Osteoblast (primary cell): ENCODE measurements around the gene WFDC2. TPM values are rescaled to one million over a fixed set of nuclear protein-coding genes. Genes with fewer than 3 reads are reported as not detected.
A peak's percentile ranks its signal among the peaks of the same experiment; 100 is the strongest.

Experiments
- DNase-seq: peaks from one replicate; pipeline ENCODE4 v3.0.0; 2011; ENCODE audit warnings: low spot score, mixed read lengths; ENCODE audit not compliant: insufficient read length; ENCODE audit errors: missing footprints
- H2AFZ ChIP-seq: 2 replicates; pipeline ENCODE4 v1.6.0; 2011; ENCODE audit warnings: mild to moderate bottlenecking, low read length
- H3K27ac ChIP-seq: 2 replicates; pipeline ENCODE4 v1.5.1; 2011; ENCODE audit warnings: mild to moderate bottlenecking, low read depth, low read length, moderate library complexity
- H3K27me3 ChIP-seq: 2 replicates; pipeline ENCODE4 v1.6.0; 2012; ENCODE audit warnings: mild to moderate bottlenecking, control low read depth, inconsistent platforms, low read length, moderate library complexity; ENCODE audit not compliant: insufficient read depth
- H3K36me3 ChIP-seq: 2 replicates; pipeline ENCODE4 v1.5.1; 2011; ENCODE audit warnings: mild to moderate bottlenecking, low read length, control low read depth, moderate library complexity; ENCODE audit not compliant: insufficient read depth
- H3K4me1 ChIP-seq: 2 replicates; pipeline ENCODE4 v1.5.1; 2011; ENCODE audit warnings: mild to moderate bottlenecking, low read length, control low read depth, moderate library complexity; ENCODE audit not compliant: insufficient read depth
- H3K4me2 ChIP-seq: 2 replicates; pipeline ENCODE4 v1.6.0; 2011; ENCODE audit warnings: mild to moderate bottlenecking, low read length; ENCODE audit not compliant: insufficient read depth
- H3K4me3 ChIP-seq: fragments of 200-600 bp; sonication (generic); 3 replicates; pipeline ENCODE4 v1.5.1; 2012; ENCODE audit warnings: mild to moderate bottlenecking, low read length, inconsistent platforms; ENCODE audit not compliant: insufficient read depth
- H3K79me2 ChIP-seq: 2 replicates; pipeline ENCODE4 v1.6.0; 2012; ENCODE audit warnings: mild to moderate bottlenecking, low read length, control low read depth, inconsistent platforms; ENCODE audit not compliant: insufficient read depth
- H3K9me3 ChIP-seq: 2 replicates; pipeline ENCODE4 v1.5.1; 2011; ENCODE audit warnings: low read depth, low read length, control low read depth
- H4K20me1 ChIP-seq: 2 replicates; pipeline ENCODE4 v1.6.0; 2012; ENCODE audit warnings: mild to moderate bottlenecking, low read length, control low read depth; ENCODE audit not compliant: insufficient read depth
- total RNA-seq: library from RNA; depleted of rRNA; stranded (reverse); fragments of >200 nt; gene quantifications from 2 replicates; pipeline ENCODE4 v1.2.3, GENCODE V29; 2012
- TF ChIP-seq, protein P1 (sequence below): IDR thresholded peaks from 2 replicates; pipeline ENCODE4 v1.5.1; 2011; ENCODE audit warnings: mild to moderate bottlenecking, low read depth, low read length, moderate library complexity; ENCODE audit errors: extremely low read depth

The WFDC2 gene
- total RNA-seq, 1 donor: not detected

DNA sequence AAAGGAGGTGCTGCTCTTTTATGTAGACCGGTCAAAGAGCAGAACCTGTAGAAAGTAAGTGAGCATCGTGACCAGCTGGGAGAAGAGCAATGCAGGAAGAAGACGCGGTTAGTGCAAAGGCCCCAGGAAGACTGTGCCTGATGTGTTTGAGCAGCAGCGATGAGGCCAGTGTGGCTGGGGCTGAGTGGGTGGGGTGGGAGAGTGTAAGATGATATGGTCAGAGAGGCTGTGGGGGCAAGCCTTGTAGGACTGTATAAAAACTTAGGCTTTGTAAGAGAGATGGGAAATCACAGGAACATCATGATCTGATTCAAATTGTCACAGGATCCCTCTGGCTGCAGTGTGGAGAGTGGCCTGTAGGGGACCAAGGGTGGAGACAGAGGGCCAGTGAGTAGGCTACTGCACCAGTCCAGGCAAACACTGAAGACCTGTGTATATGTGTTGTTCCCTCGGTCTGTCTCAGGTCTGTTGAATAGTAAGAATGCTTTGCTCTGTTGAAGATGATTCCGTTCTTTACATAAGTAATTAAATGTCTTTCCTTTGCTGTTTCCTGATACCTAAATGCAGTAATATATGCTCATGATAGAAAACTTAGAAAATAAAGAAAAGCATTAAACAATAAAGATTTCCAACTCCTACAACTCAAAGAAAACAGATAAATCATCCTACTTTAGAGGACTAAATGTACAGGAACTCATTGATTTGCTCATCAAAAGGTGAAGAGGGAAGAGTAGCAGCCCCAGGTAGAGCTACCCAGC is 23.6 kb upstream of the WFDC2 start:
- no peak overlapping the region for H3K4me3 ChIP-seq
- no peaks in the 10 kb centered on the region for H4K20me1 ChIP-seq
- peak; percentile 77 for DNase-seq
- no peak overlapping the region for H3K4me2 ChIP-seq
- no peak overlapping the region for H2AFZ ChIP-seq
- no peaks in the 10 kb centered on the region for H3K36me3 ChIP-seq
- H3K9me3 ChIP-seq: no peaks in the 10 kb centered on the region
- H3K4me1 ChIP-seq: no peaks in the 10 kb centered on the region
- TF ChIP-seq, protein P1, sequence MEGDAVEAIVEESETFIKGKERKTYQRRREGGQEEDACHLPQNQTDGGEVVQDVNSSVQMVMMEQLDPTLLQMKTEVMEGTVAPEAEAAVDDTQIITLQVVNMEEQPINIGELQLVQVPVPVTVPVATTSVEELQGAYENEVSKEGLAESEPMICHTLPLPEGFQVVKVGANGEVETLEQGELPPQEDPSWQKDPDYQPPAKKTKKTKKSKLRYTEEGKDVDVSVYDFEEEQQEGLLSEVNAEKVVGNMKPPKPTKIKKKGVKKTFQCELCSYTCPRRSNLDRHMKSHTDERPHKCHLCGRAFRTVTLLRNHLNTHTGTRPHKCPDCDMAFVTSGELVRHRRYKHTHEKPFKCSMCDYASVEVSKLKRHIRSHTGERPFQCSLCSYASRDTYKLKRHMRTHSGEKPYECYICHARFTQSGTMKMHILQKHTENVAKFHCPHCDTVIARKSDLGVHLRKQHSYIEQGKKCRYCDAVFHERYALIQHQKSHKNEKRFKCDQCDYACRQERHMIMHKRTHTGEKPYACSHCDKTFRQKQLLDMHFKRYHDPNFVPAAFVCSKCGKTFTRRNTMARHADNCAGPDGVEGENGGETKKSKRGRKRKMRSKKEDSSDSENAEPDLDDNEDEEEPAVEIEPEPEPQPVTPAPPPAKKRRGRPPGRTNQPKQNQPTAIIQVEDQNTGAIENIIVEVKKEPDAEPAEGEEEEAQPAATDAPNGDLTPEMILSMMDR: peak; percentile 57
- H3K27me3 ChIP-seq: peaks cover 17% of the 10 kb centered on the region
- H3K27ac ChIP-seq: no peak overlapping the region
- no peaks in the 10 kb centered on the region for H3K79me2 ChIP-seq

DNA sequence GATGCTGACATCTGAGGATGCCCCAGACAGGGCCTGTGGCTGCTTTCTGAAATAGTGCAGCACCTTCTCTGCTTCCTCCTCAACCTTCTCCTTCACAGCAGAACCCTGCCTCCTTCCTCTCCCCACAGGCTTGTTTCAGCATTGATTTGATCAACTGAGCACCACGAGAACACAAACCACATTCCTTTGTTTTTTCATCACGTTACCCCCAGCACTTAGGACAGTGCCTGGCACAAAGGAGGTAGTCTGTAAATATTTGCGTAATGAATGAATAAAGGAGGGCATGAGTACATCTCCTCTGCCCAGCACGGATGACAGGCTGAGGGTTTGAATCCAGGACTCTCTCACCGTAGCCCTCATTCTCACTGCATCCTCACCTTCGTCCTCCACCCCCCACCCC is 21.3 kb upstream of the WFDC2 start:
- Histone ChIP-seq H3K79me2 (no peaks in the 10 kb centered on the region), H4K20me1 (no peaks in the 10 kb centered on the region), H3K27me3 (peaks cover 22% of the 10 kb centered on the region), H3K27ac (no peak overlapping the region), H3K4me1 (no peaks in the 10 kb centered on the region), H3K36me3 (no peaks in the 10 kb centered on the region), H3K4me2 (no peak overlapping the region), H3K9me3 (no peaks in the 10 kb centered on the region), H2AFZ (no peak overlapping the region), H3K4me3 (no peak overlapping the region)
- DNase-seq: no peak
- TF ChIP-seq, protein P1: no peak

DNA sequence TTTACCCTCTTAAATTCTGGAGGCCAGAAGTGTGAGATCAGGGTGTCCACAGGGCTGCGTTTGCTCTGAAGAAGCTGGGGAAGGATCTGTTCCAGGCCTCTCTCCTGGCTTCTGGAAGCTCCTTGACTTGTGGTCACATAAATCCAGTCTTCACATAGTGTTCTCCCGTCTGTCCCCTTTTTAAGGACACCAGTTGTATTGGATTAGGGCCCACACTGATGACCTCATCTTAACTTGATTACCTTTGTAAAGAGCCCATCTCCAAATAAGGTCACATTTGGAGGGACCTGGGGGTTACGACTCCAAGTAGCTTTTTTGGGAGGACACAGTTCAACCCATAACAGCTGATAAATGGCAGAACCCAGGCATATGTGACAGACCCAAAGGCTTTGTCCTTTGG is 20.0 kb upstream of the WFDC2 start:
- Histone ChIP-seq H3K4me3 (no peak overlapping the region), H3K4me1 (no peaks in the 10 kb centered on the region), H2AFZ (no peak overlapping the region), H3K4me2 (no peak overlapping the region), H3K27ac (no peak overlapping the region), H3K79me2 (no peaks in the 10 kb centered on the region), H3K9me3 (no peaks in the 10 kb centered on the region), H3K36me3 (no peaks in the 10 kb centered on the region), H3K27me3 (peaks cover 14% of the 10 kb centered on the region), H4K20me1 (no peaks in the 10 kb centered on the region)
- DNase-seq: no peak
- TF ChIP-seq, protein P1: no peak

DNA sequence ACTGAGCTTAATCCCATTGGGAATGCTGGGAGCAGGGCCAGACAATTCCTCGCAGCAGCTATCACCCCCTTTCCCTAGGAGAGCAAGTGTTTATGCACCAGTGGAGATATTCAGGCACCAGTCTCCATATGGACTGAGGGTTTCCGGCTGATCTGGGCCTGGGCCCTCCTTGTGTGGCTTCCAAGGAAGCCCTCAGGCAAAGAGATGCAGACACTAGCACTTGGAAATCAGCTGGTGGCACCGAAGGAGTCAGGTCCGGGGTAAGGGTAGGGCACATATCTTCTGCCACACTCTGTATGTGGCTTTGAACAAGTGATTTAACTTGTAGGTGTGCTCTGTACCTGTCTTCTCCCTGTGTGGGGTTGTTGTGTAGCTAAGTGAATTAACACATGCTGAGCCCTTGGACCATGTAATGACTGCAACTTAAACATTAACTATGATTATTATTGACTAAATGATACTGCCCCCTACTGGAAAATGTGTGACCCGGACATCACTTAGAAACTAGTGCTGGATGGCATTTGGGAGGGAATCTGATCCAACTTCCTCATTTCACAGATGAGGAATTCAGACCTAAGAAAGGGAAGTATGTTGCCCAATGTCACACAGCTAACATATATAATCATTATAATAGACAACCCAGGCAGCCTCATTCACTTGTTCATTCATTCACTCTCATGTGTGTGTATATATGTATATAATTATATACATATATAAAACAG is 19.3 kb upstream of the WFDC2 start:
- no peak overlapping the region for H3K27ac ChIP-seq
- no peak for DNase-seq
- TF ChIP-seq, protein P1: peak; percentile 72
- no peaks in the 10 kb centered on the region for H3K36me3 ChIP-seq
- H3K4me1 ChIP-seq: no peaks in the 10 kb centered on the region
- H4K20me1 ChIP-seq: no peaks in the 10 kb centered on the region
- H3K27me3 ChIP-seq: peaks cover 8% of the 10 kb centered on the region
- H3K9me3 ChIP-seq: no peaks in the 10 kb centered on the region
- H3K79me2 ChIP-seq: no peaks in the 10 kb centered on the region
- no peak overlapping the region for H3K4me3 ChIP-seq
- no peak overlapping the region for H2AFZ ChIP-seq
- no peak overlapping the region for H3K4me2 ChIP-seq
